ENCODE data around the gene CELSR3.
A peak's percentile ranks its signal among the peaks of the same experiment; 100 is the strongest.

CELSR3 gene, protein sequence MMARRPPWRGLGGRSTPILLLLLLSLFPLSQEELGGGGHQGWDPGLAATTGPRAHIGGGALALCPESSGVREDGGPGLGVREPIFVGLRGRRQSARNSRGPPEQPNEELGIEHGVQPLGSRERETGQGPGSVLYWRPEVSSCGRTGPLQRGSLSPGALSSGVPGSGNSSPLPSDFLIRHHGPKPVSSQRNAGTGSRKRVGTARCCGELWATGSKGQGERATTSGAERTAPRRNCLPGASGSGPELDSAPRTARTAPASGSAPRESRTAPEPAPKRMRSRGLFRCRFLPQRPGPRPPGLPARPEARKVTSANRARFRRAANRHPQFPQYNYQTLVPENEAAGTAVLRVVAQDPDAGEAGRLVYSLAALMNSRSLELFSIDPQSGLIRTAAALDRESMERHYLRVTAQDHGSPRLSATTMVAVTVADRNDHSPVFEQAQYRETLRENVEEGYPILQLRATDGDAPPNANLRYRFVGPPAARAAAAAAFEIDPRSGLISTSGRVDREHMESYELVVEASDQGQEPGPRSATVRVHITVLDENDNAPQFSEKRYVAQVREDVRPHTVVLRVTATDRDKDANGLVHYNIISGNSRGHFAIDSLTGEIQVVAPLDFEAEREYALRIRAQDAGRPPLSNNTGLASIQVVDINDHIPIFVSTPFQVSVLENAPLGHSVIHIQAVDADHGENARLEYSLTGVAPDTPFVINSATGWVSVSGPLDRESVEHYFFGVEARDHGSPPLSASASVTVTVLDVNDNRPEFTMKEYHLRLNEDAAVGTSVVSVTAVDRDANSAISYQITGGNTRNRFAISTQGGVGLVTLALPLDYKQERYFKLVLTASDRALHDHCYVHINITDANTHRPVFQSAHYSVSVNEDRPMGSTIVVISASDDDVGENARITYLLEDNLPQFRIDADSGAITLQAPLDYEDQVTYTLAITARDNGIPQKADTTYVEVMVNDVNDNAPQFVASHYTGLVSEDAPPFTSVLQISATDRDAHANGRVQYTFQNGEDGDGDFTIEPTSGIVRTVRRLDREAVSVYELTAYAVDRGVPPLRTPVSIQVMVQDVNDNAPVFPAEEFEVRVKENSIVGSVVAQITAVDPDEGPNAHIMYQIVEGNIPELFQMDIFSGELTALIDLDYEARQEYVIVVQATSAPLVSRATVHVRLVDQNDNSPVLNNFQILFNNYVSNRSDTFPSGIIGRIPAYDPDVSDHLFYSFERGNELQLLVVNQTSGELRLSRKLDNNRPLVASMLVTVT (N-terminal part only)

GRCh38 chr3:48662753-48663488 lies at the start of gene CELSR3:
TSS of gene CELSR3 (minus strand) at chr3:48662886. CDS start at chr3:48662634, 252 bp downstream.
- peak; percentile 61 to 70 for DNase-seq

- DNase-seq: no peak
Measured at GRCh38 chr3:48711727-48712126, 49.0 kb upstream of the CELSR3 start.

- DNase-seq: no peak
Measured at GRCh38 chr3:48709051-48709461, 46.4 kb upstream of the CELSR3 start.

DNA sequence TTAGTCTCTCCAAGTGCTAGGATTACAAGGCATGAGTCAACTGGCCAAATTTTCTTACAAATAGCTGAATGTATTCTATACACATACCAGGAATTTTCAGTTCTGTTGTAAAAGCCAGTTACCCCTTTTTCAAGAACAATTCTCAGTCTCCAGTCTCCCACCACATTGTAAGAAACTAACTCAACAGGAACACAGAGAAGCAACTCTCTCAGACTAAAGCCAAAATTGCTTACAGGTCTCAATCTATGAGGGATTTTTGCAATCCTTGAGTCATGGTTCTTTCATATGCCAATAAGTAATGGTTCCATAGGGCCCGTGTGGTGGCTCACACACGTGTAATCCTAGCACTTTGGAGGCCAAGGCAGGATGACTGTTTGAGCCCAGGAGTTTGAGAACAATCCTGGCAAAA lies 45.8 kb upstream of the CELSR3 start:
- DNase-seq: no peak

- no peak for DNase-seq
Measured at GRCh38 chr3:48707157-48707556, 44.5 kb upstream of the CELSR3 start.

GRCh38 chr3:48702320-48702920 lies 39.7 kb upstream of the CELSR3 start:
- no peak for DNase-seq

- DNase-seq: no peak
Measured at GRCh38 chr3:48700731-48701405, 38.2 kb upstream of the CELSR3 start.

GRCh38 chr3:48698891-48699290 lies 36.2 kb upstream of the CELSR3 start:
- no peak for DNase-seq

- no peak for DNase-seq
Measured at GRCh38 chr3:48697952-48698351, 35.3 kb upstream of the CELSR3 start.

DNA sequence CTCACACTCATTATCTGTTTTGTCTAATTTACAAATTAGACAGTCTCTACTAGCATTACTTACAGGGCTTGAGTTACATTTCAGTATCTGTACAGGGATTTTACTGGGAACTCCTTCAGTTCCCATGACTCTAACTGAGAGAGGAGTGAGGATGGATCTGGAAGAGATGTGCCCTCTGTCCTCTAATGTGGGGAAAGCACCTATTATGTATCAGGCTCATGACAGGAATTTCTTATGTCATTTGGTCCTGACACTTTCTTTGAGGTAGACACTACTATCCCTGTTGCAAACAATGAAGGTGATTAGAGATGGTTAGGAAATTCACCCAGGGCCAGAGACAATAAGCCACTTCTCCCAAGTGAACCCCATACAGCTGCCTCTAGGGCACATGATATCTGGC lies 33.9 kb upstream of the CELSR3 start:
- DNase-seq: no peak

GRCh38 chr3:48696156-48696555 lies 33.5 kb upstream of the CELSR3 start:
- no peak for DNase-seq

DNA sequence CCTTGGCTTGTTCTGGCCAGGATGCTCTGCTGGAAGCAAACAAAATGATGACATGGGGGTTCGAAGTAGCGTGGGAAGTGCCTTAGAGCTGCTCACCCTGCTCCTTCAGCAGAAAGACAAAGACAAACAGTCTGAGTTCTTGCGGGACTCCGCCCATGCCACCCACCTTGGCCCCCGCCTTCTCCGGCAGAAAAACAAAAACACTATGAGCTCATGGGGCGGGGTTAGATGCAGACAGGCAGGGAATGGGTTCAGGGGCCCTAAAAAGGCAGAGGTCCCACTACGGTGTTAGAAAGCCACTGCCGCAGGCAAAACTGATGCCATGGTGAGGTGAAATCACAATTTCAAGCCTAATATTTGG lies 32.7 kb upstream of the CELSR3 start:
- no peak for DNase-seq

GRCh38 chr3:48694610-48695392 lies 32.1 kb upstream of the CELSR3 start:
- no peak for DNase-seq

- no peak for DNase-seq
Measured at GRCh38 chr3:48693826-48694225, 31.1 kb upstream of the CELSR3 start.

GRCh38 chr3:48692551-48692950 lies 29.9 kb upstream of the CELSR3 start:
- no peak for DNase-seq

GRCh38 chr3:48690846-48691458 lies 28.3 kb upstream of the CELSR3 start:
- DNase-seq: no peak

DNA sequence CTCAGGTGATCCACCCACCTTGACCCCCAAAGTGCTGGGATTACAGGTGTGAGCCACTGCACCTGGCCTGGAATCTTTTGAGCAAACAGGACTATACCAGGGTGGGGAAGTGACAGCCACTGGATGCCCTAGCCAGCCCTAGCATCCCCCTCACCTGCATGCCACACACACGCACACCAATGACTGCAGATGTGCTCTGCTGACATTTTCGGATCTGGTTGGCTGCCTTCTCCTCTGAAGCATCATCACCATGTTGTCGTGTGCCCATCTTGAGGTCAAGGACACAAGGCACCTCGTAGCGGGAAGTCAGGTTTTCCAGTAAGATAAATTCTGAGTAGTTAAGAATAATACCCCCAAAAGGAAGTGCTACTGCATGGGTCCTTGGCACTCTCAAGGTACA lies 26.7 kb upstream of the CELSR3 start:
- no peak for DNase-seq

GRCh38 chr3:48688737-48689075 lies 26.0 kb upstream of the CELSR3 start:
- DNase-seq: no peak

GRCh38 chr3:48688032-48688736 lies 25.5 kb upstream of the CELSR3 start:
- DNase-seq: no peak
